Smooth muscle cell (in vitro differentiated cells): Measurements from ENCODE around the gene KIF13A. TPM values are rescaled to one million over a fixed set of nuclear protein-coding genes. Genes with fewer than 3 reads are reported as not detected.
"Not testable (repeated sequence)": the region's sequence is repeated elsewhere in the genome, so short reads cannot be mapped to it uniquely, and the experiment has no call there.

ENCODE experiments used
- DNase-seq: peaks from one replicate; lab custom pipeline; 2025; ENCODE audit not compliant: unreplicated experiment; lab: John Stamatoyannopoulos, UW
- H2AFZ ChIP-seq: fragments of 200-600 bp; sonication (generic); 2 replicates; pipeline ENCODE4 v1.6.0; 2016; ENCODE audit warnings: antibody characterized with exemption, low read depth, mild to moderate bottlenecking
- H3F3A ChIP-seq: fragments of 200-600 bp; sonication (generic); 2 replicates; pipeline ENCODE4 v1.6.0; 2017; ENCODE audit warnings: antibody characterized with exemption, low read depth
- H3K27ac ChIP-seq: fragments of 200-600 bp; sonication (generic); 2 replicates; pipeline ENCODE4 v1.5.1; 2016; ENCODE audit warnings: low read depth, mild to moderate bottlenecking
- H3K27me3 ChIP-seq: fragments of 200-600 bp; sonication (generic); 2 replicates; pipeline ENCODE4 v1.6.1; 2016; ENCODE audit warnings: low read depth, mild to moderate bottlenecking
- H3K36me3 ChIP-seq: fragments of 200-600 bp; sonication (generic); 2 replicates; pipeline ENCODE4 v1.5.1; 2016; ENCODE audit warnings: low read depth
- H3K4me1 ChIP-seq: fragments of 200-600 bp; sonication (generic); 2 replicates; pipeline ENCODE4 v1.5.1; 2016; ENCODE audit warnings: low read depth
- H3K4me2 ChIP-seq: fragments of 200-600 bp; sonication (generic); 2 replicates; pipeline ENCODE4 v1.6.0; 2016; ENCODE audit warnings: mild to moderate bottlenecking
- H3K4me3 ChIP-seq: fragments of 200-600 bp; sonication (generic); 2 replicates; pipeline ENCODE4 v1.5.1; 2016; ENCODE audit warnings: mild to moderate bottlenecking
- H3K79me2 ChIP-seq: fragments of 200-600 bp; sonication (generic); 2 replicates; pipeline ENCODE4 v1.6.0; 2016; ENCODE audit warnings: low read depth, mild to moderate bottlenecking
- H3K9ac ChIP-seq: fragments of 200-600 bp; sonication (generic); 2 replicates; pipeline ENCODE4 v1.6.0; 2016; ENCODE audit warnings: low read depth
- H3K9me3 ChIP-seq: fragments of 200-600 bp; sonication (generic); replicated peaks from 2 replicates; pipeline ENCODE4 v1.5.1; 2016; ENCODE audit warnings: low read depth
- H4K20me1 ChIP-seq: fragments of 200-600 bp; sonication (generic); 2 replicates; pipeline ENCODE4 v1.6.0; 2016; ENCODE audit warnings: low read depth
- CTCF ChIP-seq: fragments of 200-600 bp; sonication (generic); IDR thresholded peaks from 2 replicates; pipeline ENCODE4 v1.5.1; 2017; ENCODE audit warnings: borderline replicate concordance, mild to moderate bottlenecking, antibody characterized with exemption; ENCODE audit not compliant: insufficient read depth, poor library complexity, severe bottlenecking
- WGBS: methylation state at CpG from one replicate; pipeline ENCODE4 v1.1.7; 2016; ENCODE audit warnings: low lambda C conversion rate; 5-methylcytosine and 5-hydroxymethylcytosine counted together
- polyA plus RNA-seq: library from polyadenylated mRNA; unstranded; fragments of >200 nt; fragmentation: Nextera tagmentation; extraction: Ambion mirVana; gene quantifications from 2 replicates; pipeline ENCODE4 v1.2.1, GENCODE V29; 2016
- total RNA-seq: library from RNA; depleted of rRNA; stranded (reverse); fragments of >200 nt; gene quantifications from 2 replicates; pipeline ENCODE4 v1.2.3, GENCODE V29; 2014

The KIF13A gene
- total and polyA plus RNA-seq, 2 experiments from 2014 or later: 10.4 to 28.4 TPM

DNA sequence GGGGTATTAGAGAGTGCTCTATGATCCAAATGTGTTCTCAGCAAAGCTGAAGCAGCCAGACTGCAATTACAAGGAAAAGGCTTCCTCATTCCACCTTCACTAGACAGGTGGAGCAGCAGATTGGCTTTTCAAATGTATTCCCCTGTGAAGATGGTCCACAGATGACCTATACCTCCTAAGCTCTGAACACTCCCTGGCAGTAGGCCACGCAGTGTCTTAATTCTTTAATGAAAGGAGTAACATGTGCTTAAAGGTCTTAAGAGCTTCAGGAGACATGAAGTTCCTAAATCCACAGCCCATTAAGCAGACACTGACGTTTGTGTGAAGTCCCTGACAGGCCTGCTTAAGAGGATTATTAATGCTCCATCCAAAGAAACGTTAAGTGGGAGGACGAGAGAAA lies 141.8 kb downstream of the KIF13A start:
- TF ChIP-seq CTCF: no peak
- Histone ChIP-seq H3K27me3 (no peaks in the 10 kb centered on the region), H2AFZ (no peak overlapping the region), H3F3A (peaks cover 5% of the 10 kb centered on the region), H3K79me2 (no peaks in the 10 kb centered on the region), H4K20me1 (no peaks in the 10 kb centered on the region), H3K4me3 (no peak overlapping the region), H3K9me3 (no peaks in the 10 kb centered on the region), H3K4me1 (no peaks in the 10 kb centered on the region), H3K9ac (no peak overlapping the region), H3K4me2 (no peak overlapping the region), H3K27ac (no peak overlapping the region), H3K36me3 (no peaks in the 10 kb centered on the region)
- WGBS: 33% methylated on average over 4 of the region's 4 CpGs
- no peak for DNase-seq

- not testable (repeated sequence) for H3K4me3 ChIP-seq, H3K9ac ChIP-seq, H3F3A ChIP-seq, H3K36me3 ChIP-seq, H4K20me1 ChIP-seq, DNase-seq, H3K4me2 ChIP-seq, H3K9me3 ChIP-seq, H2AFZ ChIP-seq, H3K79me2 ChIP-seq, H3K27ac ChIP-seq, H3K4me1 ChIP-seq, H3K27me3 ChIP-seq
- 93% methylated on average over 7 of the region's 7 CpGs for WGBS
Observed at GRCh38 chr6:17844967-17845366, 142.5 kb downstream of the KIF13A start.

- WGBS: 86% methylated on average over 8 of the region's 8 CpGs
- H3K9me3 ChIP-seq: no peaks in the 10 kb centered on the region
- no peaks in the 10 kb centered on the region for H3K27me3 ChIP-seq
- no peak for TF ChIP-seq CTCF
- no peaks in the 10 kb centered on the region for H4K20me1 ChIP-seq
- no peaks in the 10 kb centered on the region for H3K4me1 ChIP-seq
- H3K27ac ChIP-seq: peak overlapping the region; percentile 0
- no peaks in the 10 kb centered on the region for H3K79me2 ChIP-seq
- no peaks in the 10 kb centered on the region for H3K36me3 ChIP-seq
- no peak for DNase-seq
- no peak overlapping the region for H2AFZ ChIP-seq
- H3K9ac ChIP-seq: no peak overlapping the region
- no peak overlapping the region for H3K4me2 ChIP-seq
- no peak overlapping the region for H3K4me3 ChIP-seq
- peaks cover 5% of the 10 kb centered on the region for H3F3A ChIP-seq
Observed at GRCh38 chr6:17842934-17843821, 144.3 kb downstream of the KIF13A start.

- TF ChIP-seq CTCF: no peak
- Histone ChIP-seq H2AFZ (no peak overlapping the region), H4K20me1 (no peaks in the 10 kb centered on the region), H3K4me1 (no peaks in the 10 kb centered on the region), H3K9ac (no peak overlapping the region), H3K9me3 (no peaks in the 10 kb centered on the region), H3K4me2 (no peak overlapping the region), H3K79me2 (no peaks in the 10 kb centered on the region), H3K27me3 (no peaks in the 10 kb centered on the region), H3K4me3 (no peak overlapping the region), H3K27ac (peak overlapping the region; percentile 0), H3F3A (peaks cover 5% of the 10 kb centered on the region), H3K36me3 (no peaks in the 10 kb centered on the region)
- 88% methylated on average over 3 of the region's 3 CpGs for WGBS
- DNase-seq: no peak
Observed at GRCh38 chr6:17842014-17842776, 145.2 kb downstream of the KIF13A start.
